Measurements from ENCODE around the gene LRRTM4. TPM values are rescaled to one million over a fixed set of nuclear protein-coding genes. Genes with fewer than 3 reads are reported as not detected.
"Not testable (repeated sequence)": the region's sequence is repeated elsewhere in the genome, so short reads cannot be mapped to it uniquely, and the experiment has no call there.

Gene LRRTM4
- polyA plus RNA-seq, 1 donor: 0.89 TPM

- DNase-seq: no peak
These were observed 361.2 kb downstream of the LRRTM4 start for GRCh38 chr2:77161009-77161408.

GRCh38 chr2:77156599-77156998 is 365.6 kb downstream of the LRRTM4 start:
- no peak for DNase-seq

- DNase-seq: no peak
These were observed 366.7 kb downstream of the LRRTM4 start for GRCh38 chr2:77155511-77155910.

GRCh38 chr2:77149565-77149964 is 372.6 kb downstream of the LRRTM4 start:
- DNase-seq: no peak

GRCh38 chr2:77147153-77147552 is 375.0 kb downstream of the LRRTM4 start:
- no peak for DNase-seq

- DNase-seq: no peak
These were observed 377.4 kb downstream of the LRRTM4 start for GRCh38 chr2:77144772-77145171.

- no peak for DNase-seq
These were observed 380.0 kb downstream of the LRRTM4 start for GRCh38 chr2:77142141-77142540.

GRCh38 chr2:77128479-77128878 is 393.7 kb downstream of the LRRTM4 start:
- not testable (repeated sequence) for DNase-seq

GRCh38 chr2:77127345-77127744 is 394.8 kb downstream of the LRRTM4 start:
- no peak for DNase-seq

GRCh38 chr2:77121518-77121917 is 400.7 kb downstream of the LRRTM4 start:
- no peak for DNase-seq

GRCh38 chr2:77119333-77119732 is 402.8 kb downstream of the LRRTM4 start:
- no peak for DNase-seq

GRCh38 chr2:77108915-77109314 is 413.3 kb downstream of the LRRTM4 start:
- no peak for DNase-seq

- no peak for DNase-seq
These were observed 417.2 kb downstream of the LRRTM4 start for GRCh38 chr2:77105008-77105407.

GRCh38 chr2:77104554-77104953 is 417.6 kb downstream of the LRRTM4 start:
- no peak for DNase-seq

- DNase-seq: no peak
These were observed 419.2 kb downstream of the LRRTM4 start for GRCh38 chr2:77102927-77103326.

- no peak for DNase-seq
These were observed 420.3 kb downstream of the LRRTM4 start for GRCh38 chr2:77101796-77102452.

GRCh38 chr2:77099961-77100360 is 422.2 kb downstream of the LRRTM4 start:
- no peak for DNase-seq

GRCh38 chr2:77095525-77095924 is 426.7 kb downstream of the LRRTM4 start:
- not testable (repeated sequence) for DNase-seq

GRCh38 chr2:77095096-77095495 is 427.1 kb downstream of the LRRTM4 start:
- DNase-seq: no peak

GRCh38 chr2:77088424-77088823 is 433.8 kb downstream of the LRRTM4 start:
- not testable (repeated sequence) for DNase-seq

GRCh38 chr2:77087987-77088414 is 434.2 kb downstream of the LRRTM4 start:
- no peak for DNase-seq

GRCh38 chr2:77086478-77086877 is 435.7 kb downstream of the LRRTM4 start:
- no peak for DNase-seq

GRCh38 chr2:77086051-77086450 is 436.1 kb downstream of the LRRTM4 start:
- no peak for DNase-seq

GRCh38 chr2:77085561-77085960 is 436.6 kb downstream of the LRRTM4 start:
- no peak for DNase-seq

GRCh38 chr2:77081597-77081996 is 440.6 kb downstream of the LRRTM4 start:
- DNase-seq: no peak
